K562 (cell line): Measurements from ENCODE around the gene SLC25A33.

Source experiments
- CCAR2 ChIP-seq: fragments of 200-400 bp; formaldehyde crosslinking; IDR thresholded peaks from 2 replicates; pipeline ENCODE4 v1.6.1; 2017; ENCODE audit warnings: mild to moderate bottlenecking, low read depth, low read length
- CHD4 ChIP-seq: fragments of 200-600 bp; sonication (generic); IDR thresholded peaks from 3 replicates; pipeline ENCODE4 v1.6.1; 2012; ENCODE audit warnings: low read depth, mild to moderate bottlenecking, mixed read lengths, low read length, inconsistent platforms; ENCODE audit not compliant: insufficient read depth, insufficient replicate concordance, poor library complexity, severe bottlenecking
- EP300 ChIP-seq: IDR thresholded peaks from 2 replicates; pipeline ENCODE4 v1.6.1; 2012; ENCODE audit warnings: low read length, improper control_type of control experiment
- JUN ChIP-seq, 2 experiments: sonication (generic) in 1 of 2; formaldehyde crosslinking in 1 of 2; IDR thresholded peaks; 2 replicates each; pipeline versions ENCODE4 v1.6.1 to v1.8.0; 2012 to 2022; ENCODE audit warnings: borderline replicate concordance in 2 of 2, mild to moderate bottlenecking in 2 of 2, improper control_type of control experiment in 1 of 2, low read depth in 1 of 2, low read length in 1 of 2, missing genetic modification reagents in 1 of 2
- KDM4B ChIP-seq, 2 experiments: fragments of 450-650 bp in 1 of 2; sonication (generic) in 1 of 2; IDR thresholded peaks; 2 replicates each; pipeline ENCODE4 v1.6.1; 2016 to 2017; ENCODE audit warnings: borderline replicate concordance in 2 of 2, antibody characterized with exemption in 1 of 2, low read depth in 1 of 2, mild to moderate bottlenecking in 1 of 2
- POLR2A ChIP-seq: fragments of 450-650 bp; conservative IDR thresholded peaks from 2 replicates; pipeline ENCODE4 v1.6.1; 2016
- POLR2G ChIP-seq: fragments of 200-400 bp; formaldehyde crosslinking; IDR thresholded peaks from 2 replicates; pipeline ENCODE4 v1.6.1; 2017; ENCODE audit warnings: low read depth, mild to moderate bottlenecking, antibody characterized with exemption, low read length, moderate library complexity
- RAD21 ChIP-seq, 2 experiments: fragments of 250-450 bp in 1 of 2; fragments of 450-650 bp in 1 of 2; sonication (Bioruptor Pico) in 1 of 2; formaldehyde crosslinking in 1 of 2; IDR thresholded peaks in 1 of 2; conservative IDR thresholded peaks in 1 of 2; 2 replicates each; pipeline versions ENCODE4 v1.4.0 to v1.8.0; 2020 to 2022; ENCODE audit warnings: mild to moderate bottlenecking in 2 of 2, moderate library complexity in 1 of 2
- SMARCC2 ChIP-seq: fragments of 450-650 bp; IDR thresholded peaks from 2 replicates; pipeline ENCODE4 v1.6.1; 2017; ENCODE audit warnings: antibody characterized with exemption, moderate library complexity, mild to moderate bottlenecking, low read depth
- SRSF9 ChIP-seq: fragments of 200-400 bp; formaldehyde crosslinking; IDR thresholded peaks from 2 replicates; pipeline ENCODE4 v1.6.1; 2017; ENCODE audit warnings: low read depth, low read length, borderline replicate concordance
- TAF1 ChIP-seq: IDR thresholded peaks from 2 replicates; pipeline ENCODE4 v1.6.1; 2011; ENCODE audit warnings: mild to moderate bottlenecking, low read length, moderate library complexity; ENCODE audit not compliant: insufficient read depth, control insufficient read depth, severe bottlenecking; ENCODE audit errors: extremely low read depth
- ZKSCAN1 ChIP-seq: fragments of 150-350 bp; IDR thresholded peaks from 2 replicates; pipeline ENCODE4 v1.6.1; 2016; ENCODE audit warnings: low read depth, low read length
- TF ChIP-seq, protein P1 (sequence below), 3 experiments: IDR thresholded peaks in 2 of 3; conservative IDR thresholded peaks in 1 of 3; 2 replicates each; pipeline ENCODE4 v1.5.1; 2011 to 2012; ENCODE audit warnings: low read length in 3 of 3, mild to moderate bottlenecking in 3 of 3, control low read depth in 2 of 3, improper control_type of control experiment in 1 of 3, inconsistent platforms in 1 of 3, low read depth in 1 of 3, mixed read lengths in 1 of 3, moderate library complexity in 1 of 3; ENCODE audit not compliant: insufficient read depth in 2 of 3
- TF ChIP-seq, protein P2 (sequence below): sonication (generic); formaldehyde crosslinking; IDR thresholded peaks from 2 replicates; pipeline ENCODE4 v1.8.1; 2022; ENCODE audit warnings: missing genetic modification reagents

DNA sequence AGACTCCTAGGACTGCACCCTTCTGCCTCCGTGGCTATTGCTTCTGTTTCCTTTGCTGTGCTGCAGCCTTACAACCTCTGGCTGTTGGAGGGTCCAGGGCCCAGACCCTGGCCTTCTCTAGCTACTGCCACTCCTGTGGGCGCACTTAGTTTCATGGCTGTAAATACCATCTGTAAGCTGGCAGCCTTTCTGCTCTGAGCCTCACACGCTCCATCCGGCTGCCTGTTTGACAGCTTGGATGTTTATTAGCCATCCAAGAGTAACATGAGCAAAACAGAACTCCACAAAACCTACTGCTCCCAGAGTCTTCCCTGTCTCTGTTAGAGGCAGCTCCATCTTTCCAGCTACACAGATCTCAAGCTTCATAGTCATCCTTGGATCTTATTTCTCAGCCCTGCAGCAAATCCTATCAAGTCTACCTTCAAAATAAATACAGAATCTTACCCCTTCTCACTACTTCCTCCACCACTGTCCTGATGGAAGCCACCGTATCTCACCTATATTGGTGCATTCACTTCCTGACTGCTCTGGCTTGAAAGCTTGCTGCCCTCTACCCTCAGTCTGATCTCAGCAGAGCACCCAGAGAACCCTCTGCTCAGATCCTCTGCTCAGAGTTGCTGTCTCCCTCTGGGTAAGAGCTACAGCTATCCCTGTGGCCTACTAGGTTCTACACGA lies 19.1 kb downstream of the SLC25A33 start:
- TF ChIP-seq SMARCC2 (no peak), CHD4 (no peak), RAD21 (CRISPR knock-in tag; conservative IDR thresholded peaks at IDR 0.05 in 1 of 2, IDR thresholded peaks at IDR 0.05 in 1 of 2) (no peak), POLR2A (0 out of 2 replicates have a peak, but pooled peaks have one; percentile 29), EP300 (no peak), TAF1 (no peak), SRSF9 (no peak), KDM4B (IDR thresholded peaks at IDR 0.05; ENCODE audit: borderline replicate concordance in 2 of 2, low read depth in 1 of 2) (no peak), ZKSCAN1 (no peak), JUN (IDR thresholded peaks at IDR 0.05; ENCODE audit: borderline replicate concordance, low read depth, low read length) (no peak), JUN (CRISPR knock-in tag; IDR thresholded peaks at IDR 0.05; ENCODE audit: borderline replicate concordance) (no peak), POLR2G (no peak), CCAR2 (no peak)
- TF ChIP-seq, protein P1, sequence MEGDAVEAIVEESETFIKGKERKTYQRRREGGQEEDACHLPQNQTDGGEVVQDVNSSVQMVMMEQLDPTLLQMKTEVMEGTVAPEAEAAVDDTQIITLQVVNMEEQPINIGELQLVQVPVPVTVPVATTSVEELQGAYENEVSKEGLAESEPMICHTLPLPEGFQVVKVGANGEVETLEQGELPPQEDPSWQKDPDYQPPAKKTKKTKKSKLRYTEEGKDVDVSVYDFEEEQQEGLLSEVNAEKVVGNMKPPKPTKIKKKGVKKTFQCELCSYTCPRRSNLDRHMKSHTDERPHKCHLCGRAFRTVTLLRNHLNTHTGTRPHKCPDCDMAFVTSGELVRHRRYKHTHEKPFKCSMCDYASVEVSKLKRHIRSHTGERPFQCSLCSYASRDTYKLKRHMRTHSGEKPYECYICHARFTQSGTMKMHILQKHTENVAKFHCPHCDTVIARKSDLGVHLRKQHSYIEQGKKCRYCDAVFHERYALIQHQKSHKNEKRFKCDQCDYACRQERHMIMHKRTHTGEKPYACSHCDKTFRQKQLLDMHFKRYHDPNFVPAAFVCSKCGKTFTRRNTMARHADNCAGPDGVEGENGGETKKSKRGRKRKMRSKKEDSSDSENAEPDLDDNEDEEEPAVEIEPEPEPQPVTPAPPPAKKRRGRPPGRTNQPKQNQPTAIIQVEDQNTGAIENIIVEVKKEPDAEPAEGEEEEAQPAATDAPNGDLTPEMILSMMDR (IDR thresholded peaks at IDR 0.05 in 2 of 3, conservative IDR thresholded peaks at IDR 0.05 in 1 of 3; ENCODE audit: insufficient read depth in 2 of 3, low read depth in 1 of 3, low read length in 3 of 3) = no peak
- TF ChIP-seq, protein P2, sequence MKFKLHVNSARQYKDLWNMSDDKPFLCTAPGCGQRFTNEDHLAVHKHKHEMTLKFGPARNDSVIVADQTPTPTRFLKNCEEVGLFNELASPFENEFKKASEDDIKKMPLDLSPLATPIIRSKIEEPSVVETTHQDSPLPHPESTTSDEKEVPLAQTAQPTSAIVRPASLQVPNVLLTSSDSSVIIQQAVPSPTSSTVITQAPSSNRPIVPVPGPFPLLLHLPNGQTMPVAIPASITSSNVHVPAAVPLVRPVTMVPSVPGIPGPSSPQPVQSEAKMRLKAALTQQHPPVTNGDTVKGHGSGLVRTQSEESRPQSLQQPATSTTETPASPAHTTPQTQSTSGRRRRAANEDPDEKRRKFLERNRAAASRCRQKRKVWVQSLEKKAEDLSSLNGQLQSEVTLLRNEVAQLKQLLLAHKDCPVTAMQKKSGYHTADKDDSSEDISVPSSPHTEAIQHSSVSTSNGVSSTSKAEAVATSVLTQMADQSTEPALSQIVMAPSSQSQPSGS (CRISPR knock-in tag) = no peak
